PFSK-1 (cell line): ENCODE measurements around the gene SLC26A2.

ENCODE experiments used
- FOXP2 ChIP-seq: optimal IDR thresholded peaks from 2 replicates; pipeline ENCODE3; 2011; ENCODE audit warnings: borderline replicate concordance, control low read depth, inconsistent platforms; ENCODE audit not compliant: insufficient read depth; ENCODE audit errors: extremely low read length, extremely low read depth
- POLR2AphosphoS5 ChIP-seq: IDR thresholded peaks from 2 replicates; pipeline ENCODE4 v1.6.1; 2012; ENCODE audit warnings: low read depth, mild to moderate bottlenecking, control low read depth, low read length, moderate library complexity
- SIN3A ChIP-seq: IDR thresholded peaks from 2 replicates; pipeline ENCODE4 v1.6.1; 2012; ENCODE audit warnings: mild to moderate bottlenecking, low read length, moderate library complexity, borderline replicate concordance; ENCODE audit not compliant: insufficient read depth
- TAF1 ChIP-seq: IDR thresholded peaks from 2 replicates; pipeline ENCODE4 v1.6.1; 2012; ENCODE audit warnings: low read length, control low read depth, borderline replicate concordance; ENCODE audit not compliant: insufficient read depth
- TF ChIP-seq, protein P1 (sequence below), 2 experiments: IDR thresholded peaks; 2 replicates each; pipeline versions ENCODE4 v1.6.1 to v1.8.0; 2011 to 2012; ENCODE audit warnings: low read depth in 2 of 2, low read length in 2 of 2, control low read depth in 1 of 2, inconsistent platforms in 1 of 2, mild to moderate bottlenecking in 1 of 2, moderate library complexity in 1 of 2; ENCODE audit not compliant: insufficient read depth in 1 of 2

SLC26A2 gene

DNA sequence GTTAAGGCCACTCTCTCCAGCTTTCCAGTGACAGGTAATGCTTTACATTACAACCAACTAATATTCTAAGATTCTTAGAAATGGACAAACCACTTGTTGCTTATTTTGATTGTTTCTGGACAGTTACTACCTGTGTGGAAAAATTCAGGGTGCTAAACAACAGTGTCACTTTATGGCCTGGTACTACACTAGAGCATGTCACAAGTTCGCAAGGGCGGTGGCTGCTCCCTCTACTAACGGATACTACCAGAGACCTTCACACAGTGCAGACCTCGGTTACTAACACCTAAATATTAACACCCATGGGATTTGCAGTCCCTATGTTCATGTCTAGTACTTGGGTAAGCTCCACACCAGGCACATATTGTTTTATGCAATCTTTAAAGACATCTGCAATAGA, 53.4 kb downstream of the SLC26A2 start:
- no peak for TF ChIP-seq POLR2AphosphoS5

DNA sequence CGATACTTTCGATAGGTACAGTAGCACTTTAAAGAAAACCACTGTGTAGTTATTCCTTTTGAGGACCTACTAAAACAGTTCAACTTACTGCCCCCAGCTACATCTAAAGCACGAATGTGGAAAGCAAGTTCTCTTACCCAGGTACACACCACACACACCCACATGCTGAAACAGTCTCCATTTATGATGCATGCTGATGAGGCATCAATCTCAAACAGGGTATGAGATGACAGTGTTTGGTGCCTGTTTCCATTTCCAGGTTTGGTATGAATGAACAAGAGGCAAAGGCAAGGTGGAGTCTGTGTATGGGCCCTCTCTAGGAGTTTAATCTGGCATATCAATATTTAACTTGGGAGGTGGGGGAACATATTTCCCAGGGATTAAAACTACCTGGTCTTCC, 53.9 kb downstream of the SLC26A2 start:
- TF ChIP-seq TAF1: no peak
- TF ChIP-seq FOXP2: no peak
- no peak for TF ChIP-seq SIN3A
- no peak for TF ChIP-seq POLR2AphosphoS5
- TF ChIP-seq, protein P1, sequence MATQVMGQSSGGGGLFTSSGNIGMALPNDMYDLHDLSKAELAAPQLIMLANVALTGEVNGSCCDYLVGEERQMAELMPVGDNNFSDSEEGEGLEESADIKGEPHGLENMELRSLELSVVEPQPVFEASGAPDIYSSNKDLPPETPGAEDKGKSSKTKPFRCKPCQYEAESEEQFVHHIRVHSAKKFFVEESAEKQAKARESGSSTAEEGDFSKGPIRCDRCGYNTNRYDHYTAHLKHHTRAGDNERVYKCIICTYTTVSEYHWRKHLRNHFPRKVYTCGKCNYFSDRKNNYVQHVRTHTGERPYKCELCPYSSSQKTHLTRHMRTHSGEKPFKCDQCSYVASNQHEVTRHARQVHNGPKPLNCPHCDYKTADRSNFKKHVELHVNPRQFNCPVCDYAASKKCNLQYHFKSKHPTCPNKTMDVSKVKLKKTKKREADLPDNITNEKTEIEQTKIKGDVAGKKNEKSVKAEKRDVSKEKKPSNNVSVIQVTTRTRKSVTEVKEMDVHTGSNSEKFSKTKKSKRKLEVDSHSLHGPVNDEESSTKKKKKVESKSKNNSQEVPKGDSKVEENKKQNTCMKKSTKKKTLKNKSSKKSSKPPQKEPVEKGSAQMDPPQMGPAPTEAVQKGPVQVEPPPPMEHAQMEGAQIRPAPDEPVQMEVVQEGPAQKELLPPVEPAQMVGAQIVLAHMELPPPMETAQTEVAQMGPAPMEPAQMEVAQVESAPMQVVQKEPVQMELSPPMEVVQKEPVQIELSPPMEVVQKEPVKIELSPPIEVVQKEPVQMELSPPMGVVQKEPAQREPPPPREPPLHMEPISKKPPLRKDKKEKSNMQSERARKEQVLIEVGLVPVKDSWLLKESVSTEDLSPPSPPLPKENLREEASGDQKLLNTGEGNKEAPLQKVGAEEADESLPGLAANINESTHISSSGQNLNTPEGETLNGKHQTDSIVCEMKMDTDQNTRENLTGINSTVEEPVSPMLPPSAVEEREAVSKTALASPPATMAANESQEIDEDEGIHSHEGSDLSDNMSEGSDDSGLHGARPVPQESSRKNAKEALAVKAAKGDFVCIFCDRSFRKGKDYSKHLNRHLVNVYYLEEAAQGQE (IDR thresholded peaks at IDR 0.05; ENCODE audit: insufficient read depth in 1 of 2, low read depth in 2 of 2, low read length in 2 of 2): no peak

DNA sequence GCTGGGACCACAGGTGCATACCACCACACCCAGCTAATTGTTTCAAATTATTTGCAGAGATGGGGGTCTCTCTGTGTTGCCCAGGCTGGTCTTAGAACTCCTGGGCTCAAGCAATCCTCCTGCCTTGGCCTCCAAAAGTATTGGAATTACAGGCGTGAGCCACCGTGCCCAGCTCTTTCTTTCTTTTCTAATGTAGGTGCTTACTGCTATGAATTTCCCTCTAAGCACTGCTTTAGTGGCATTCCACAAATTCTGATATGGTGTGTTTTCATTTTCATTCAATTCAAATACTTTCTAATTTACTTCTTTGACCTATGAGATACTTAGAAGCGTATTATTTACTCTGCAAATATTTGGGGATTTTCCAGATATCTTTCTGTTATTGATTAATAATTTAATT, 54.9 kb downstream of the SLC26A2 start:
- TF ChIP-seq SIN3A (no peak), POLR2AphosphoS5 (no peak), TAF1 (no peak), FOXP2 (no peak)
- TF ChIP-seq, protein P1 (IDR thresholded peaks at IDR 0.05; ENCODE audit: insufficient read depth in 1 of 2, low read depth in 2 of 2, low read length in 2 of 2): no peak

DNA sequence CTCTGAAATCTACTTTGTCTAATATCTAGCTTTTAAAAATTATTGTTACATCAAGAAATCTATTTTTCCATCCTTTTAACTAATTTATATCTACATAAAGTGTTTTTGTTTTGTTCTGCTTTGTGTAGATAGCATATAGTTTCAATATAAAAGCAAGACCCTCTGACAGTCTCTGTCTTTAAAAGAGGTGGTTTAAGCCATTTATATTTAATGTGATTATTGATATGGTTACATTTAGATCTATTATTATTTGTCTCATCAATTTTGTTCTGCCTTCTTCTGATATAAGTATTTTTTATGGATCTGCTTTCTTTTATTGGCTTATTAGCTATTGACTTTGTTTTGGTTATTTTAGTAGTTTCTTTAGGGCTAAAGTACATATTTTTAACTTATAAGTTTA, 56.0 kb downstream of the SLC26A2 start:
- TF ChIP-seq FOXP2 (no peak), POLR2AphosphoS5 (no peak), TAF1 (no peak), SIN3A (no peak)
- TF ChIP-seq, protein P1 (IDR thresholded peaks at IDR 0.05; ENCODE audit: insufficient read depth in 1 of 2, low read depth in 2 of 2, low read length in 2 of 2): no peak

DNA sequence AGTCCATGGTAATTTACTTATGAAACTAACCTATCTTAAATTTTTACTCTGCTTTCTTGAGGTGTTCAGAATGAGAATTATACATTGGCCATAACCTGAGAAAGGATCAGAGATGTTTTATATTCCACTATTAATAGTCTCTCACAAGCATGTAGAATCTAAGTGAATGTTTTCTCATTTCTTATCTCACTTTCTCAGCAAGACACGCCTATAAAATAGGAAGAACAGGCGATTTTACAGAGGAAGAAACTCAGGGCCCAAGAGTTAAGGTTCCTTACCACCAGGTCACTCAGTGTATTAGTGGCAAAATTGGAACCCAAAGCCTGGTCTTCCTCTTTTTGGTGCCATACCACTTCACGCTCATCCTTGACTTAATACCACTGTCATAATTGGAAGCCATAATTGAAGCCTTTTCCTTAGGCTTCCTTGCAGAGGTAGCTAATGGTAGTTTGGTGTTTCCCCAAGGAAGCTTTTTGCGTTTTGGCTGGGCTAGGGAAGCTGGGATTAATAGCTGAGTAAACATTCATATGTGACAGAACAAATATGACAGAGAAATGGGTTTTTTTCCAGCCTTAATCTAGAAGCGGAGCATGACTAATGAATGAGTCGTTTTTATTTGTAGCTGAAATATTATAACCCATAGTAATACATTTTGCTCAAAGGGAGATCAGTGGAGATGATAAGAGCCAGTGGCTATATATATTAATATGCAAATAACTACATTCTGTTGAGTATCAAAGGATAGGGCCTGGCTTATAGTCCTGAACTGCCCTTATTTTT, 56.9 kb downstream of the SLC26A2 start:
- TF ChIP-seq FOXP2 (no peak), SIN3A (no peak), POLR2AphosphoS5 (no peak), TAF1 (no peak)
- TF ChIP-seq, protein P1 (IDR thresholded peaks at IDR 0.05; ENCODE audit: insufficient read depth in 1 of 2, low read depth in 2 of 2, low read length in 2 of 2): no peak
